Mesenchymal stem cell (in vitro differentiated cells and primary cell): ENCODE data around the gene PLXNA2.

Source experiments
- DNase-seq: peaks from one replicate; pipeline ENCODE4 v3.0.0-alpha.2; 2013
- H2AFZ ChIP-seq: one replicate; pipeline ENCODE4 v1.6.1; 2013; ENCODE audit warnings: low read depth, mild to moderate bottlenecking, control low read depth, inconsistent platforms, low read length, moderate library complexity
- H2AK5ac ChIP-seq: 2 replicates; pipeline ENCODE4 v1.6.1; 2013; ENCODE audit warnings: low read length, moderate library complexity, mild to moderate bottlenecking, inconsistent platforms; ENCODE audit not compliant: severe bottlenecking
- H2BK120ac ChIP-seq: one replicate; pipeline ENCODE4 v1.6.1; 2013; ENCODE audit warnings: low read depth, mild to moderate bottlenecking, inconsistent platforms, low read length, moderate library complexity
- H2BK12ac ChIP-seq, 2 experiments: one replicate each; pipeline ENCODE4 v1.6.1; 2013; ENCODE audit warnings: inconsistent platforms in 2 of 2, low read length in 2 of 2, mild to moderate bottlenecking in 2 of 2, moderate library complexity in 2 of 2, control low read depth in 1 of 2
- H2BK15ac ChIP-seq: one replicate; pipeline ENCODE4 v1.6.1; 2013; ENCODE audit warnings: mild to moderate bottlenecking, low read depth, inconsistent platforms; ENCODE audit not compliant: poor library complexity, severe bottlenecking
- H2BK5ac ChIP-seq: 2 replicates; pipeline ENCODE4 v1.6.1; 2013; ENCODE audit warnings: low read depth, mild to moderate bottlenecking, low read length, control low read depth, inconsistent platforms; ENCODE audit not compliant: poor library complexity, severe bottlenecking
- H3K14ac ChIP-seq, 2 experiments: one replicate each; pipeline ENCODE4 v1.6.1; 2013; ENCODE audit warnings: inconsistent platforms in 2 of 2, low read length in 2 of 2, control low read depth in 1 of 2, mild to moderate bottlenecking in 1 of 2, moderate library complexity in 1 of 2
- H3K18ac ChIP-seq, 2 experiments: one replicate each; pipeline ENCODE4 v1.6.1; 2013; ENCODE audit warnings: inconsistent platforms in 2 of 2, low read length in 2 of 2, control low read depth in 1 of 2, low read depth in 1 of 2, mild to moderate bottlenecking in 1 of 2
- H3K23ac ChIP-seq, 2 experiments: one replicate each; pipeline ENCODE4 v1.6.1; 2013; ENCODE audit warnings: inconsistent platforms in 2 of 2, low read length in 2 of 2, mild to moderate bottlenecking in 2 of 2, moderate library complexity in 2 of 2, control low read depth in 1 of 2
- H3K27ac ChIP-seq: 2 replicates; pipeline ENCODE4 v1.5.1; 2013; ENCODE audit warnings: mild to moderate bottlenecking, moderate library complexity, low read length, control low read depth, inconsistent platforms; ENCODE audit not compliant: poor library complexity, severe bottlenecking
- H3K27me3 ChIP-seq, 2 experiments: 2 replicates each; pipeline versions ENCODE4 v1.6.1 to v1.7.0; 2013; ENCODE audit warnings: low read length in 2 of 2, mild to moderate bottlenecking in 2 of 2, moderate library complexity in 2 of 2, control low read depth in 1 of 2, inconsistent platforms in 1 of 2; ENCODE audit not compliant: control insufficient read depth in 1 of 2, insufficient read depth in 1 of 2
- H3K36me3 ChIP-seq, 2 experiments: 2 replicates each; pipeline versions ENCODE4 v1.6.1 to v1.7.0; 2013; ENCODE audit warnings: low read length in 2 of 2, control low read depth in 1 of 2, inconsistent platforms in 1 of 2, low read depth in 1 of 2, mild to moderate bottlenecking in 1 of 2; ENCODE audit not compliant: insufficient read depth in 2 of 2, control insufficient read depth in 1 of 2
- H3K4ac ChIP-seq, 2 experiments: one replicate each; pipeline ENCODE4 v1.6.1; 2013; ENCODE audit warnings: inconsistent platforms in 2 of 2, low read length in 2 of 2, mild to moderate bottlenecking in 2 of 2, moderate library complexity in 2 of 2, control low read depth in 1 of 2, low read depth in 1 of 2
- H3K4me1 ChIP-seq: 2 replicates; pipeline ENCODE4 v1.6.1; 2013; ENCODE audit warnings: low read depth, low read length, control low read depth; ENCODE audit not compliant: control insufficient read depth, insufficient read depth
- H3K4me2 ChIP-seq: 2 replicates; pipeline ENCODE4 v1.6.1; 2013; ENCODE audit warnings: low read length, mild to moderate bottlenecking, inconsistent platforms; ENCODE audit not compliant: poor library complexity, severe bottlenecking
- H3K4me3 ChIP-seq, 2 experiments: 2 replicates each; pipeline versions ENCODE4 v1.5.1 to v1.7.0; 2013; ENCODE audit warnings: low read length in 2 of 2, mild to moderate bottlenecking in 2 of 2, control low read depth in 1 of 2, low read depth in 1 of 2; ENCODE audit not compliant: insufficient read depth in 1 of 2
- H3K79me1 ChIP-seq: replicated peaks from 2 replicates; pipeline ENCODE4 v1.6.1; 2013; ENCODE audit warnings: mild to moderate bottlenecking, control low read depth, low read length, inconsistent platforms; ENCODE audit not compliant: poor library complexity, severe bottlenecking
- H3K9ac ChIP-seq: 2 replicates; pipeline ENCODE4 v1.7.0; 2013; ENCODE audit warnings: mild to moderate bottlenecking, low read length, moderate library complexity
- H3K9me3 ChIP-seq: 2 replicates; pipeline ENCODE4 v1.7.0; 2013; ENCODE audit warnings: mild to moderate bottlenecking, low read length; ENCODE audit not compliant: control insufficient read depth
- H4K8ac ChIP-seq: one replicate; pipeline ENCODE4 v1.6.1; 2013; ENCODE audit warnings: inconsistent platforms, mild to moderate bottlenecking, low read length, moderate library complexity
- H4K91ac ChIP-seq: one replicate; pipeline ENCODE4 v1.6.1; 2013; ENCODE audit warnings: mild to moderate bottlenecking, low read length, inconsistent platforms
- WGBS: methylation state at CpG from one replicate; pipeline ENCODE4 v1.1.7; 2013; ENCODE audit warnings: mixed read lengths; 5-methylcytosine and 5-hydroxymethylcytosine counted together

Gene PLXNA2

GRCh38 chr1:208108646-208109330 lies 135.4 kb downstream of the PLXNA2 start:
- Histone ChIP-seq H3K18ac (no peak overlapping the region), H4K8ac (no peak overlapping the region), H3K9ac (no peak overlapping the region), H2BK15ac (no peak overlapping the region), H4K91ac (no peak overlapping the region), H3K4me2 (no peak overlapping the region), H3K27me3 (peaks cover 0 to 6% of the 10 kb centered on the region in 2 experiments), H3K14ac (no peak overlapping the region), H3K23ac (no peak overlapping the region), H2BK120ac (no peak overlapping the region), H2BK5ac (no peak overlapping the region), H2AK5ac (no peak overlapping the region), H2AFZ (no peak overlapping the region), H2BK12ac (no peak overlapping the region), H3K36me3 (no peaks in the 10 kb centered on the region), H3K9me3 (no peaks in the 10 kb centered on the region), H3K79me1 (no peaks in the 10 kb centered on the region), H3K27ac (no peak overlapping the region), H3K4me1 (peaks cover 13% of the 10 kb centered on the region), H3K4ac (no peak overlapping the region), H3K4me3 (no peak overlapping the region)
- no peak for DNase-seq
- 92% methylated on average over 5 of the region's 5 CpGs for WGBS

- H3K14ac ChIP-seq: no peak overlapping the region
- no peak overlapping the region for H4K8ac ChIP-seq
- H3K4me1 ChIP-seq: peaks cover 14% of the 10 kb centered on the region
- no peak overlapping the region for H2BK15ac ChIP-seq
- H2BK12ac ChIP-seq: no peak overlapping the region
- no peak overlapping the region for H3K9ac ChIP-seq
- H2AFZ ChIP-seq: no peak overlapping the region
- H4K91ac ChIP-seq: no peak overlapping the region
- H3K23ac ChIP-seq: no peak overlapping the region
- no peaks in the 10 kb centered on the region for H3K36me3 ChIP-seq
- peaks cover 0 to 12% of the 10 kb centered on the region in 2 experiments for H3K27me3 ChIP-seq
- DNase-seq: peak; percentile 28
- H3K27ac ChIP-seq: no peak overlapping the region
- no peak overlapping the region for H3K4me3 ChIP-seq
- H2BK5ac ChIP-seq: no peak overlapping the region
- no peak overlapping the region for H3K4me2 ChIP-seq
- H3K4ac ChIP-seq: no peak overlapping the region
- no peaks in the 10 kb centered on the region for H3K79me1 ChIP-seq
- WGBS: 100% methylated on average over 2 of the region's 2 CpGs
- no peak overlapping the region for H2BK120ac ChIP-seq
- no peak overlapping the region for H3K18ac ChIP-seq
- no peaks in the 10 kb centered on the region for H3K9me3 ChIP-seq
- H2AK5ac ChIP-seq: no peak overlapping the region
These were observed 136.0 kb downstream of the PLXNA2 start for GRCh38 chr1:208108213-208108608.

GRCh38 chr1:208107425-208108212 lies 136.6 kb downstream of the PLXNA2 start:
- H2AFZ ChIP-seq: no peak overlapping the region
- no peak overlapping the region for H2BK12ac ChIP-seq
- no peak overlapping the region for H2BK120ac ChIP-seq
- no peak overlapping the region for H3K18ac ChIP-seq
- H4K91ac ChIP-seq: no peak overlapping the region
- no peak overlapping the region for H3K27ac ChIP-seq
- H3K79me1 ChIP-seq: no peaks in the 10 kb centered on the region
- no peak overlapping the region for H4K8ac ChIP-seq
- DNase-seq: peak; percentile 56
- H3K4ac ChIP-seq: no peak overlapping the region
- H3K27me3 ChIP-seq: peaks cover 0 to 17% of the 10 kb centered on the region in 2 experiments
- no peak overlapping the region for H2BK5ac ChIP-seq
- no peaks in the 10 kb centered on the region for H3K9me3 ChIP-seq
- H2AK5ac ChIP-seq: no peak overlapping the region
- peaks cover 14% of the 10 kb centered on the region for H3K4me1 ChIP-seq
- H3K4me2 ChIP-seq: no peak overlapping the region
- no peak overlapping the region for H2BK15ac ChIP-seq
- WGBS: 52% methylated on average over 7 of the region's 13 CpGs
- no peak overlapping the region for H3K14ac ChIP-seq
- peaks cover 0 to 3% of the 10 kb centered on the region in 2 experiments for H3K36me3 ChIP-seq
- no peak overlapping the region for H3K4me3 ChIP-seq
- H3K9ac ChIP-seq: no peak overlapping the region
- H3K23ac ChIP-seq: no peak overlapping the region

GRCh38 chr1:208106218-208106617 lies 138.0 kb downstream of the PLXNA2 start:
- Histone ChIP-seq H3K27ac (no peak overlapping the region), H3K9ac (no peak overlapping the region), H4K8ac (no peak overlapping the region), H2AFZ (no peak overlapping the region), H3K79me1 (no peaks in the 10 kb centered on the region), H2AK5ac (no peak overlapping the region), H3K4me3 (no peak overlapping the region), H3K4me2 (no peak overlapping the region), H3K23ac (no peak overlapping the region), H3K27me3 (peaks cover 0 to 21% of the 10 kb centered on the region in 2 experiments), H3K4ac (no peak overlapping the region), H3K14ac (no peak overlapping the region), H3K36me3 (peaks cover 0 to 3% of the 10 kb centered on the region in 2 experiments), H2BK120ac (no peak overlapping the region), H4K91ac (no peak overlapping the region), H2BK15ac (no peak overlapping the region), H2BK12ac (no peak overlapping the region), H3K9me3 (no peaks in the 10 kb centered on the region), H3K4me1 (peaks cover 14% of the 10 kb centered on the region), H2BK5ac (no peak overlapping the region), H3K18ac (no peak overlapping the region)
- DNase-seq: no peak
- WGBS: 94% methylated on average over 7 of the region's 7 CpGs
